Ectodermal cell (in vitro differentiated cells): ENCODE results near the gene TMEM132D.

Source experiments
- H3K27ac ChIP-seq: 2 replicates; pipeline ENCODE4 v1.7.0; 2013; ENCODE audit warnings: mild to moderate bottlenecking, low read depth, low read length; ENCODE audit not compliant: insufficient read depth, poor library complexity, severe bottlenecking
- H3K27me3 ChIP-seq: 2 replicates; pipeline ENCODE4 v1.7.0; 2013; ENCODE audit warnings: mild to moderate bottlenecking, low read length; ENCODE audit not compliant: insufficient read depth, control insufficient read depth, poor library complexity, severe bottlenecking
- H3K36me3 ChIP-seq: one replicate; pipeline ENCODE4 v1.7.0; 2013; ENCODE audit warnings: low read length; ENCODE audit not compliant: control insufficient read depth, insufficient read depth
- H3K4me1 ChIP-seq: one replicate; pipeline ENCODE4 v1.7.0; 2013; ENCODE audit warnings: low read length; ENCODE audit not compliant: control insufficient read depth, insufficient read depth
- H3K4me3 ChIP-seq: 2 replicates; pipeline ENCODE4 v1.7.0; 2013; ENCODE audit warnings: low read depth, low read length, control low read depth; ENCODE audit not compliant: insufficient read depth
- H3K9me3 ChIP-seq: 2 replicates; pipeline ENCODE4 v1.7.0; 2013; ENCODE audit warnings: mild to moderate bottlenecking, low read length, moderate library complexity; ENCODE audit not compliant: control insufficient read depth
- WGBS, 2 experiments: methylation state at CpG; one replicate each; pipeline ENCODE4 v1.1.7; 2013; ENCODE audit warnings: missing lambda C conversion rate in 2 of 2; 5-methylcytosine and 5-hydroxymethylcytosine counted together

Gene TMEM132D

DNA sequence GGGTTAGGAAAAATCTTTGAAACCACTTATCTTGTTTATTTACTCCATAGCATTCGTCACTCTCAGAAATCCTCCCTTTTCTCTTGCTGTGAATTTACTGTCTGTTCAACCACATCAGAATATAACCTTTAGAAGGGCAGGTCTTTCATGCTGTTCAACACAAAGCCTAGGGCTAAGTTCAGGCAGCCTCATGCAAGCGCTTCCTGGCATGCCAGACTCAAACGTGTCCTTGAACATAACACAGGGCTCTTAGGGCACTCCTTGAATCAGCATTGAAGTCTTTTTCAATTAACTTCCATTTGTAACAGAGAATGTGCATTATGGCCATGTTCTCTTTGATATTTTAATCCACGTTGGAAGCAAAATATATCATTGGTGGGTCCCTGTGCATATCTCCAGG is 672.8 kb downstream of the TMEM132D start:
- H3K4me1 ChIP-seq = no peaks in the 10 kb centered on the region
- no peak overlapping the region for H3K27ac ChIP-seq
- 91 to 96% methylated on average over 4 of the region's 4 CpGs for WGBS, 2 experiments
- H3K36me3 ChIP-seq = no peaks in the 10 kb centered on the region
- H3K27me3 ChIP-seq = no peaks in the 10 kb centered on the region
- H3K4me3 ChIP-seq = no peak overlapping the region
- no peaks in the 10 kb centered on the region for H3K9me3 ChIP-seq

DNA sequence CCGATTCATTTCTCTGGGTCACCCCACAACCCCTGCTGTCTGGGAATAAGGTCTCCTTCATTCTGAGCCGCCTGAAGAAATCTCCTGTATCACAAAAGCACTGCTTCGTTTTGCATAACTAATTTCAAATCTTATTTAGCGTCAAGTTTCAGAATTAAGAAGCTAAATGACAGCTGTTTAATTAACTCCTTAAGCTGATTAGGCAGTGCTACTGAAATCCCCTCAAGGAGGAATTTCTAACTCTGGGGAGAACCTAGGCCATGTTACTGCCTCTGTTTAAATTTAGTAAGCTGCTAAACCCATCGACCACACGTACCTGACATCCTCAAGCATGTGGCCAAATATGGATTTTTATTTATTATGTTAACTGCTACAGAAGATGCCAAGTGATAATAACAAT is 677.0 kb downstream of the TMEM132D start:
- Histone ChIP-seq H3K27ac (no peak overlapping the region), H3K4me1 (no peaks in the 10 kb centered on the region), H3K36me3 (no peaks in the 10 kb centered on the region), H3K4me3 (no peak overlapping the region), H3K9me3 (no peaks in the 10 kb centered on the region), H3K27me3 (no peaks in the 10 kb centered on the region)
- WGBS, 2 experiments = 75 to 76% methylated on average over 5 to 6 of the region's 6 CpGs

DNA sequence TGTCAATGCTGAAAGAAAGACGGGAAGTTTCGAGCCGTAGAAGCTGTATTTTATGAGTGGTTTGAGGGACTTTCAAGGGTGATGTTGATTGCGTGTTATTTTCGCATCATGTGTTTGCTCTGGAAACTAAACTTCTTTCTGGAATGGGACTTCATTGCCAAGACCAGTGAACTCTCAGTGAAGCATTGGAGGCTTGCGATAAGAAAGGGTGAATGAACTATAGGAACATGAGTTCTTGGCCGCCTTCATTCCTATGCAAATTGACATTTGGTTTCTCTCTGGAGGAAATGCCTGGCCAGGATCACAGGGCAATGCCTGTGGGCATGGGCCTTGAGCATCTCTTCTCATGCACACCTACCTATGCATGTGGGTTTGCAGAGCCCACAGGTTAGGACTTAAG is 677.8 kb downstream of the TMEM132D start:
- H3K36me3 ChIP-seq = no peaks in the 10 kb centered on the region
- no peak overlapping the region for H3K27ac ChIP-seq
- no peaks in the 10 kb centered on the region for H3K9me3 ChIP-seq
- WGBS, 2 experiments = 89 to 90% methylated on average over 7 of the region's 7 CpGs
- H3K4me3 ChIP-seq = no peak overlapping the region
- H3K27me3 ChIP-seq = no peaks in the 10 kb centered on the region
- H3K4me1 ChIP-seq = no peaks in the 10 kb centered on the region

DNA sequence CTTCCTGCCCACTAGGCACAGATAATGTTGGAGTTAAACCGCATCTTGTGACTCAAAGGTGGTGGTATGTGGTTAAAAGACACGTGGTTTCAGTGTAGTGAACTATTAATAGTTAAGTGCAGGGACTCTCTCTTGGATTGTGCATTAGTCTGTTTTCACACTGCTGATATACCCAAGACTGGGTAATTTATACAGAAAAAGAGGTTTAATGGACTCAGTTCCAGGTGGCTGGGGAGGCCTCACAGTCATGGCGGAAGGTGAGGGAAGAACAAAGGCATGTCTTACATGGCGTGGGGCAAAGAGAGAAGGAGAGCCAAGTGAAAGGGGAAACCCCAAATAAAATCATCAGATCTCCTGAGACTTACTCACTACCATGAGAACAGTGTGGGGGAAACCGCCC is 688.3 kb downstream of the TMEM132D start:
- Histone ChIP-seq H3K36me3 (no peaks in the 10 kb centered on the region), H3K27ac (no peak overlapping the region), H3K9me3 (no peaks in the 10 kb centered on the region), H3K27me3 (no peaks in the 10 kb centered on the region), H3K4me1 (peaks cover 6% of the 10 kb centered on the region), H3K4me3 (no peak overlapping the region)
- 92 to 95% methylated on average over 4 to 5 of the region's 5 CpGs for WGBS, 2 experiments

DNA sequence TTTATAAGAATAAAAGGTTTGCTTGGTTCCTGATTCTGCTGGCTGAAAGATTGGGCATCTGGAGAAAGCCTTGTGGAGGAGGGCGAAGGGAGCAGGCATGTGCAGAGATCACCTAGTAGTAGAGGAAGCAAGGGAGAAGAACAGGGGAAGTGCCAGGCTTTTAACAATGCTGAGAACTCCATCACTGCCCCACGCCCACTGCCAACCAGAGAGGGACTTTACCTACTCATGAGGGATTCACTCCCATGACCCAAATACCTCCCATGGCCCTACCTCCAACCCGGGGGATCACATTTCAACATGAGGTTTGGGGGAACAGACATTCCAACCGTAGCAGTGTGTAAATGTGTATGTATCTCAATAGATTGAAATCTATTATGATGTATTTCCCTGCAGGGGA is 690.3 kb downstream of the TMEM132D start:
- H3K27me3 ChIP-seq = no peaks in the 10 kb centered on the region
- no peaks in the 10 kb centered on the region for H3K36me3 ChIP-seq
- H3K27ac ChIP-seq = no peak overlapping the region
- H3K4me3 ChIP-seq = no peak overlapping the region
- H3K9me3 ChIP-seq = no peaks in the 10 kb centered on the region
- WGBS, 2 experiments = 84 to 87% methylated on average over 4 of the region's 4 CpGs
- peaks cover 6% of the 10 kb centered on the region for H3K4me1 ChIP-seq

DNA sequence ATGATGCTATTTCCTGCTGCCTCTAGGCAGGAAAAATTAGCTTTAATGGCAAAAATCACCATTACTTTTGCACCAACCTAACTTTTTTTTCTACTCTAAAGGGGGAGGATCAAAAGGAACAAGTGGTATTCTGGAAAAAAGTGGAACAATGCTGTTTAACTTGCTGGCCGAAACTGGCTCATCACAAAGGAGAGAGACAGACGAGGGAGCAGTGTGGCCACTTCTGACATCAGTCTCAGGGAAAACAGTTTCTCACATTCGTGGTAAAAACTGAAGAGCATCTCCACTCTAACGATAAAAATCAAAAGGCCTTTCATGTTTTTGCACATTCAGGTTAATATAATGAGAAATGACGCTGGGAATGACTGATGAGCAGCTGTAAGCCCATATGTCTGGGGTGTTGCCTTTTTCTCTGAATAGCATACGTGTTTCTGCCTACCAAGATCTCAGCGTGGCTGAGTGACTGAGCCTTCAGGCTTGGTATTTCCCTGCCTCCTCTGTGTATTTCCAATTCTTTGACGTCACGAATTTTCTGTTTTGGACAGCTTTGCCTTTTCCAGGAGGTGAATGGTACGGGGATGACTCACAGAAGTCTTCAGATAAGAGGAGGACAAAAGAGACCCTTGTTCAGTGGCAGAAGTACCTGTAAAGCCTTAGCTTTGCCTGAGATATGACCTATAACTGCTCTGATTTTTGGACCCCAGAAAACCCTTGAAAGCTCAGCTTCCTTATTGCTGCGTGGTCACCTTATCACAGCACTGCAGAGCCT is 691.8 kb downstream of the TMEM132D start:
- Histone ChIP-seq H3K9me3 (no peaks in the 10 kb centered on the region), H3K4me3 (no peak overlapping the region), H3K27ac (no peak overlapping the region), H3K4me1 (peaks cover 6% of the 10 kb centered on the region), H3K36me3 (no peaks in the 10 kb centered on the region), H3K27me3 (no peaks in the 10 kb centered on the region)
- WGBS, 2 experiments = 89 to 90% methylated on average over 11 of the region's 11 CpGs

DNA sequence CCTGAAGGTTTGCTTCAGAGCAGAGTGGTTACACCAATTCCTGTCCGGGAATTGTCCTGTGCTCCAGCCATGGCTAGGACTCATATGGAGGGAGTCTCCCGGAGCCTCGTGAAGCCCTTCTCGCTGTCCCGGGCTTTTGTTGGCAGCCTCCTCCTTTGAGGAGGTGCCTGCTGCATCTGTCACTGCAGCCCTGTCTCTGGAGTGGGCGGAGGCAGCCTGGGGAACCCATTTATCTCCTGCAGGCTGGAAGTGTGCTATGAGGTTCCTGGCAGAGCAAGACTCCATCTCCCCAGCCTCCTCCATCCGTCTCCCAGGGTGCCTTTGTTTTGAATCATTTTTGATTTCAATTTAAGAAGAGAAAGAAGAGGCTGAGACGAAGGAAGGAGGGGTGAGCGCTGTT is 695.3 kb downstream of the TMEM132D start:
- no peak overlapping the region for H3K4me3 ChIP-seq
- H3K36me3 ChIP-seq = no peaks in the 10 kb centered on the region
- H3K27ac ChIP-seq = no peak overlapping the region
- WGBS, 2 experiments = 79 to 80% methylated on average over 9 of the region's 9 CpGs
- H3K9me3 ChIP-seq = no peaks in the 10 kb centered on the region
- no peaks in the 10 kb centered on the region for H3K27me3 ChIP-seq
- H3K4me1 ChIP-seq = peaks cover 6% of the 10 kb centered on the region

DNA sequence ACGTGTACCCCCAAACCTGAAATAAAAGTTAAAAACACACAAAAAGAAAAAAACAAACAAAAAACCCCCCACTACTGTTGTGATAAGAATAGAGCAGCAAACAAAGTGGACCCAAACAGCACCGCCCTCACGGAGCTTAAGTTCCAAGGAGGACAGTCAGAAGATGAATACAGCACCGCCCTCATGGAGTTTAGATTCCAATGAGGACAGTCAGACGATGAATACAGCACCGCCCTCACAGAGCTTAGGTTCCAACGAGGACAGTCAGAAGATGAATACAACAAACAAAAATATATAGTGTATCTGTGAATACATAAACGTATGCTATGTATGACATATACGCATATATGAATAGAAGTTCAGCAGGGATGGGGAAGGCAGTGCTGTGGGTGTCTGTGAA is 696.7 kb downstream of the TMEM132D start:
- H3K4me3 ChIP-seq = no peak overlapping the region
- no peak overlapping the region for H3K27ac ChIP-seq
- H3K36me3 ChIP-seq = no peaks in the 10 kb centered on the region
- H3K9me3 ChIP-seq = no peaks in the 10 kb centered on the region
- peaks cover 4% of the 10 kb centered on the region for H3K4me1 ChIP-seq
- WGBS, 2 experiments = 93 to 94% methylated on average over 7 to 9 of the region's 9 CpGs
- no peaks in the 10 kb centered on the region for H3K27me3 ChIP-seq

DNA sequence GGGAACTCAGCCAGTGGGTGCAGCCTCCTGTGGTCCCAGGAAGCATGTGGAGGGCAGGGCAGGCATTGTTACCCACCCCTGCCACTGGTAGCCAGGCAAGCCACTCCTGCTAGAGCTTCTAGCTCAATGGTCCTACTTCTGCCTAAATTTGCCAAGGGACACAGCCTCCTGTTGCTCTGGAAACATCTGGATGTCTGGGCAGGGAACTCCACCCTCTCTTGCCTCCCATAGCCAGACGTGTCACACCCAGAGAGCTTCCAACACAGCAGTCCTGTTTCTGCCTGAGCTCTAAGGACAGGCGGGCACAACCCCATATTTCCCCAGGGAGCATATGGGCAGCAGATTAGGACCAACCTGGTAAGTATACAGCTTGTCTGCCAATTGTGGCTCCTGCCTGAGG is 700.4 kb downstream of the TMEM132D start:
- H3K36me3 ChIP-seq = no peaks in the 10 kb centered on the region
- no peaks in the 10 kb centered on the region for H3K4me1 ChIP-seq
- no peaks in the 10 kb centered on the region for H3K27me3 ChIP-seq
- 83 to 87% methylated on average over 2 of the region's 2 CpGs for WGBS, 2 experiments
- no peaks in the 10 kb centered on the region for H3K9me3 ChIP-seq
- H3K27ac ChIP-seq = no peak overlapping the region
- no peak overlapping the region for H3K4me3 ChIP-seq

DNA sequence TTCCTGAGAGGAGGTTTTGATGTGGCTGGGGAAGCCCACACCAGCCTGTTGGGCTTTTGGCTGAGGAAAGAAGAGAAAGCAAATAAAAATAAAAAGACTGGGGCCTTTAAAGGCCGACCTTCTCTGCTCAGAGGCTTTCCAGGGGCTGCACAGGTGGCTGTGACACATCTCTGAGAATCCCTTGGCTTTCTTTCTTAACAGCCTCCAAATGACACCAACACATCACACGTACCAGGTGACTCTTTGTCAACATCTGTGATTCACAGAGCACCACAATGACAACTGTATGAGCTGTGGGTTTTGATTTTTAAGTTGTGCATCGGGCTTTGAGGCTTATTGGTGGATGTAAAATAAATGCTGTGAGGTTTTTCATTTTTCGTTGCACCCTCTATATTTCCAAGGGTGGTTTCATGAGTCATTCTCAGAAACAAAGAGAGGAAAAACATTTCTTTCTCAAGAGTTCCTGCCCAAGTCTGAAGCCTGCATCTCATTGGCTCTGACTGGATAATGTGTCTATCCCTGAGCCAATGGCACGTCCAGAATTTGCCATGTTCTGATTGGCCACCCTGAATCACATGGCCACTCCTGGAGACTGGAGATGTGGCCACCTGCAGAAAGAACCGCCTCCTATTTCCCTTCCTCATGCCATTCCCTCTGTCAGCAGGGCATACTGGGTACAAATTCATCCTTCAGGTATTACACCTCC is 701.6 kb downstream of the TMEM132D start:
- no peaks in the 10 kb centered on the region for H3K4me1 ChIP-seq
- H3K27me3 ChIP-seq = no peaks in the 10 kb centered on the region
- H3K36me3 ChIP-seq = no peaks in the 10 kb centered on the region
- H3K4me3 ChIP-seq = no peak overlapping the region
- no peak overlapping the region for H3K27ac ChIP-seq
- H3K9me3 ChIP-seq = no peaks in the 10 kb centered on the region
- WGBS, 2 experiments = 66 to 70% methylated on average over 5 to 6 of the region's 6 CpGs
